OCI-M2 (cell line): ENCODE data around the gene PTPRCAP.
A peak's percentile ranks its signal among the peaks of the same experiment; 100 is the strongest.
"Not testable (repeated sequence)": the region's sequence is repeated elsewhere in the genome, so short reads cannot be mapped to it uniquely, and the experiment has no call there.

Experiments
- DNase-seq: peaks from one replicate; lab custom pipeline; 2025; ENCODE audit not compliant: unreplicated experiment; lab: John Stamatoyannopoulos, UW

PTPRCAP gene

GRCh38 chr11:67410984-67411784 lies 26.3 kb downstream of the PTPRCAP start:
- no peak for DNase-seq

DNA sequence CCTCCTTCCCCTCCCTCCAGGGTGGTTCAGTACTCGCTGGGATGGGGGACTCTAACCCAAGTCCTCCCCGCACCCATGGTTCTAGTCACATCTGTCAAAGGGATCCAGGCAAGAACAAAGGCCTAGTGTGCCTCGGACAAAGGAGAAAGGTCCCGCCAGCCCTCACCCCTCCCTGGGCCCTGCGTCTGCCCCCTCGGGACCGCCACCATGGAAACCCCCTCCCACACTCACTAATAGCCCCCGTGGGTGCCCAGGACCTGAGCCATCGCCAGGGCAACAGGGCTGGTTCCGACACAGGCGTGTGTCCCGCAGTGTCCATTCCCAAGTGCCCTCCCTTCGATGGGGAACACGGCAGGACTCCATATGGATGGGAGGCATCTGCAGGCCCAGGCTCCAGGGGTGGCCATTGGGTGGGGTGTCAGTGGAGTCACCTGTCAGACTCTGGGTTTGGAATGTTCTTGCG lies 27.1 kb downstream of the PTPRCAP start:
- DNase-seq = no peak

- DNase-seq = no peak
Observed at GRCh38 chr11:67409781-67410368, 27.6 kb downstream of the PTPRCAP start.

GRCh38 chr11:67409261-67409666 lies 28.2 kb downstream of the PTPRCAP start:
- no peak for DNase-seq

GRCh38 chr11:67408437-67409200 lies 28.9 kb downstream of the PTPRCAP start:
- DNase-seq = no peak

DNA sequence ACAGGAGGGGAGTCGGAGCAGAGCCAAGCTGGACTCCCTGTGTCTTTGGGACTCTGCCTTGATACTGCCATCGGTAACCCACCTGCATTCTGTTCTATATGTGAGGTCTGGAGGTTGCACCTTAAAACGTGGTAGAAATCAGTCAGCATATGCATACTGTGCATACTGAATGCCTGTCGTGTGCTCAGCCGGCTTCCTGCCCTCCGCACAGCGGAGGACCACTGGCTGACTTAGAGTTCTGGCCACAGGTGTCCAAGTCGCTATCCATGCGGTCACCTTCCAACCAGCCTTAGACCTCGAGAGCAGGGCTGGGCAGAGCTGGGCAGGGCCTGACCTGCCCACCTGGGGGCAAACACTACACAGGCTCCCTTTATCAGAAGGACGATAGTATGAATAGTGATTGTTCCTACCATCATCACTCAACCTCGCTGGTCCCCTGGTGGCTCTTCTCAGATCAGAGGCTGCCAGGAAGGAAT lies 29.8 kb downstream of the PTPRCAP start:
- DNase-seq = no peak

DNA sequence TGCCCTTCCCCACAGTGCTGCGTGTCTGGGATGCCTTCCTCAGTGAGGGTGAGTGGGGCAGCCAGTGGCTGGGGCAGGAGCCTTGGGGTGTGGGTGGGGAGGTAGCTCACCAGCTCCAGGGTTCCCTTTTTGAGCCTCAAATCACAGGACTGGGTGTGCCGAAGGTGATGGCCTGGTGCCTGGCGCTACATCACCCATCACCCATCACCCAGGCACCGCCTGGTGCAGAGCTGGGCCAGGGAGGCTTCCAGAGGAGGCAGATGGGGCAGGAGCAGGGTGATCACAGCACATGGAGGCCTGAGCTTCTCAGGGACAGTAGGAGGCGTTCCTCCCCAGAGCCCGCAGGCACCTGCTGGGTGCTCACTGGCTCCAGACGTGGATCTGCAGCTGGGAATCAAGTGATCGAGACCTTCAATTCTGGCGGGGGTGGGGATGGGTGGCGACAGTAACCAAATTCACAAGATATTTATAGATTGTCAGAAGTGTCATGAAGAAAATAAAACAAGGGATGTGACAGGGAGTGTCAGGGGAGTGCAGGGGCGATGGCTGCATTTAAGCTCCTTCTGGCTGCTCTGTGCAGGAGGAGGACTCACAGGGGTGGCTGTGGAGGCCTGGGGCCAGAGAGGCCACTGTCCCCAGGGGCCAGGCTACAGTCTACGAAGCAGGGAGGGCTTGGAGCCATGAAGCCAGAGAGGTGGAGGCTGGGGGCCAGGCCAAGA lies 30.4 kb downstream of the PTPRCAP start:
- no peak for DNase-seq

DNA sequence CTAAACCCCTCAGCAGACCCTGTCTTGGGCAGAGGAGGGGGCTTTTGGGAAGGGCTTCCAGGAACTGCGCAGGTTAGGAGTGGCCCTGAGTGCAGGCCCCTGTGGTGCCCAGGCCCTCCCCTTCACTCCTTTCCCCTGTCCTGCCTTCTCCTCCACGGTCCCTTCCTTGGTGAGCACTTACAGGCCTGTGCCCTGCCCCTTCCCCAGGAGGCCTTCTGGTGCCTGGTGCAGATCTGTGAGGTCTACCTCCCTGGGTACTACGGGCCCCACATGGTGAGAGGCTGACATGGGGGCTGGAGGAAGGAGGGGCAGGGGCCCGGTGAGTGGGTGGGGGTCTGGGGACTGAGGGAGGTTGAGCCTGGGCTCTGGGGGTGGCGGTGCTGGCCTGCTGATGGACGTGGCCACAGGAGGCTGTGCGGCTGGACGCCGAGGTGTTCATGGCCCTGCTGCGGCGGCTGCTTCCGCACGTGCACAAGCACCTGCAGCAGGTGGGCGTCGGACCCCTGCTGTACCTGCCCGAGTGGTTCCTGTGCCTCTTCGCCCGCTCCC lies 31.0 kb downstream of the PTPRCAP start:
- DNase-seq = no peak

DNA sequence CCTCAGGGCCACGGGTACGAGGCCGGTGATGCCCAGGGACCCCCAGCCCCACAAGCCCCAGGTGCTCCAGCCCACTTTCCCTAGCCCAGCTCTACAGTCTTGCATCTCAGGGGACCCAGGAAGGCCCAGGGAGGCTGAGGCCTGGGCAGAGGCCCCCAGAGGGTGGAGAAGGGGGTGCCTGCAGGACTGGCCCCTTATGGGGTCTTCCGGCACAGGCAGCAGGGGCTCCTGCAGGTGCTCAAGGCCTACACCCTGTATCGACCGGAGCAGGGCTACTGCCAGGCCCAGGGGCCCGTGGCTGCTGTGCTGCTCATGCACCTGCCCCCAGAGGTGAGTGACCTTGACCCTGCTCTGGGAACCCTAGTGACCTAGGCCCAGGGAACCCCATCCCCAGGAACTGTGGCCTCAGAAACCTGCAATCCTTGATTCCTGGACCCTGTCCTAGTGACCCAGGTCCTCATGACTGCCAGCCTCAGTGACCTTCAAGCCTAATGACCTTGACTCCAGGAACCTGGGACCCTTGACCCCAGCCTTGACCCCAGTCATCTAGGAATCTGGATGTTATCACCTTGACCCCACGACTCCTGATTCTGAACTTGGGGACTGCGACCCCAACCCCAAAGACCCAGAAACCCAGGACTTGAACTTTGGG lies 31.7 kb downstream of the PTPRCAP start:
- DNase-seq = no peak

DNA sequence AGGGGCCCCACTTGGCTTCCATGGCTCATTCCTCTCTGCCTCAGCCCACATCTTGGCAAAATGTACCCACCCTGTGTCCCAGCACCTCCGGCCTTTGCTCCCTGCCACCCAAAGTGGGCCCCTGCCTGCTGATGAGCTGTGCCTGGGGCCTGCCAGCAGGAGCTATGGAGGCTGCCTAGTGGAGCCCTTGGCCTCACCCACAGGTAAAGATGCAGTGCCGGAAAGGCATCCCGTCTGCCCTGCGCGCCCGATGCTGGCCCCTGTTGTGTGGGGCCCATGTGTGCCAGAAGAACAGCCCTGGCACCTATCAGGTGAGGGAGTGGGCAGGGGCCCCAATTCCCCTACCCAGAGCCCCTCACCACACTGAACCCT lies 32.3 kb downstream of the PTPRCAP start:
- no peak for DNase-seq

DNA sequence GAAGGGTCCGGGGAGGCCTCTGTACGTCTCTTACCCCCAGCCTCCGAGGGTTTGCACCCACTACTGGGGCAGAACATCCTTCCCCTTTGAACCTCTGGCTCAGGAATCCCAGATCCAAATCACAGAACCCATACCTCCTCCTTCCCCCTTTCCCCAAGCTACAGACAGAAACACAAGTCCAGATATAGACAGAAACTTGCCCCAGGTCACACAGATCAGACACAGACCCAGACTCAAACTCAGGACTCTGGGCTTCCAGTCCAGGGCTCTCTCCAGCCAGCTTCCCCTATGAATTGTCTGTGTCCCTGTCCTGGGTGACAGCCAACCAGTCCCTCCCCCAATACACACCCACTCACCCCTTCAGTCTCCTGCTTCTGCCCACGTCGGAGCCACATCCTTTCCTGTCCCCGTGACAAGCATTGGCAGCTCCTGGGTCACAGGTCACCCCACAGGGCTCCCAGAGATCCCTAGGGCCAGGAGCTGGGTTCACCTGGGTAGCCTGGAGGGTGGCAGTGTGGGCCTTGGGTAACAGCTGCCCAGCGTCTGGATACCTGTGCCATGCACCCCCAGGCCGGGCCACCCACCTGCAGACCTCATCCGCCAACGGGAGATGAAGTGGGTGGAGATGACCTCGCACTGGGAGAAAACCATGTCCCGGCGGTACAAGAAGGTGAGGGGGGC lies 32.8 kb downstream of the PTPRCAP start:
- no peak for DNase-seq

- not testable (repeated sequence) for DNase-seq
Observed at GRCh38 chr11:67403085-67403484, 34.4 kb downstream of the PTPRCAP start.

GRCh38 chr11:67402192-67402839 lies 35.2 kb downstream of the PTPRCAP start:
- not testable (repeated sequence) for DNase-seq

GRCh38 chr11:67401495-67402191 lies 35.8 kb downstream of the PTPRCAP start, which contains the start of gene PPP1CA:
TSS of gene PPP1CA (minus strand) at chr11:67401858. CDS start at chr11:67401782, 76 bp downstream.
- DNase-seq = peak; percentile 6

DNA sequence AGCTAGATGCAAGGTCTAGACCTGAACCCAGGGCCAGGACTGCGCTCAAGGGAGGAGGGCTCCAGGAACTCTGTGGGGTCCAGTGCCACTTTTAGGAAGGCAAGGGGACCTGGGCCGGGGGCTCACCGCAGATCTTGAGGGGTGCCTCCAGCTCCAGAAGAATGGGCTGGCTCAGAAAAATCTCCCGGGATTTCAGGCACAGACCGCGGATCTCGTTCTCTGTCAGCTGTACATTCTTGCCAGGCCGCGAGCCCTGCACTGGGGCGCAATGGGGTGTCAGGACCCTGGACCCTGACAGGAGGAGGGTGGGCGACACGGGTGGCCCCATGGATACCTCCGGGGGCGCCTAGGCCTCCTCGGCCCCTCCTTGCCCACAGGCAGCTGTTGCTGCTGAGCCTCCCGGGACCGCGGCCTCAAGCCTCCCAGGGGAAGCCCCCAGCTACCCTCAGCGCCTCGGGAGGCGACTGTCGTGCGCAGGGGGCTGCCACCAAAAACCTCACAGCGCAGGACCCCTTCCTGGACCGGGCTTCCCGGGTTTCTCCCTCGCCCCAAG lies 36.5 kb downstream of the PTPRCAP start:
- no peak for DNase-seq

GRCh38 chr11:67400251-67400941 lies 37.1 kb downstream of the PTPRCAP start:
- no peak for DNase-seq
